Hematopoietic multipotent progenitor cell treated with erythropoietin and hydrocortisone succinate and interleukin-3 and kit ligand, for 17 days (in vitro differentiated cells): ENCODE data around the gene TMEM240.
"Not testable (repeated sequence)": the region's sequence is repeated elsewhere in the genome, so short reads cannot be mapped to it uniquely, and the experiment has no call there.

Source experiments
- DNase-seq: peaks from one replicate; pipeline ENCODE4 v3.0.0-alpha.2; 2015; ENCODE audit warnings: low spot score

TMEM240 gene

DNA sequence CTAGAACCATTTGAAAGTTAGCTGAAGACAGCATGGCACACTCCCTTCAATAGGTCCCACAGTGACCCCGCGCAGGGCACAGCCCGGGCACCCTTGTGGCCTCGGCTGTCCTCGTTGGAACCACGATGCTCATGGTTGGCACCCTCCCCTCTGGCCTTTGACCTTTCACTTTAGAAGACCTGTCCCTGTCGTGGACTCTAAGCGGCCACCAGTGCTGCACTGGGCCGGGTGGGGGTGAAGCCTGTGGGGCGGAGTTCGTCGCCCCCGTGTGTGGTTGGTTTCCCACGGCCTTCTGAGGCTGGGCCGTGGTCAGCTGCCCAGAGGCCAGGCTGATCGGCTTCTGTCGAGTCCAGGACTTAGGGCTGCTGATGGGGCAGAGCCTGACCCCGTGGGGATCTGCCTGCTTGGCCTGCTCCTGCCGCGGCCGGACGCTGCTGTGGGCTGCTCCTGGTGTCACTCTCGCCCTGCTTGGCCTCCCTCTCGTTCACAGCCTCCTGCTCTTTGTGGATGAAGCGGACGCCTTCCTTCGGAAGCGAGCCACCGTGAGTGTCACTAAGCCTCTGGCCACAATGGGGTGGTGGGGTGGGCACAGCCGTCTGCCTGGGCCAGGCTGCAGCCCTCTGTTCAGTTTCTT, 15.6 kb downstream of the TMEM240 start:
- not testable (repeated sequence) for DNase-seq

DNA sequence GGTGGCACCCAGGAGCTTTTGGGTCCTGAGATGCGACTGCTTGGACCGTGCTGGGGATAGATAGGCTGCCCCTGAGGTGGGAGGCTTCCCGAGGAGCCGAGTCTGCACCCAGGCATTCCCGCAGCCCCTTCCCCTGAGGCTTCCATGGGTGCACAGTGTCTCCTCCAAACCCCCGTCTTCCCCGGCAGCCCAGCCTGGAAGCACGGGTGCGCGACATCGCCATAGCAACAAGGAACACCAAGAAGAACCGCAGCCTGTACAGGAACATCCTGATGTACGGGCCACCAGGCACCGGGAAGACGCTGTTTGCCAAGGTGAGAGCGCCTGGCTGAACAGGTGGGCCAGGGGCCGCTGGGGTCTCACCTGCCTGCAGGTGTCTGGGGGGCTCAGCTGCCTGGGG, 16.8 kb downstream of the TMEM240 start:
- not testable (repeated sequence) for DNase-seq

DNA sequence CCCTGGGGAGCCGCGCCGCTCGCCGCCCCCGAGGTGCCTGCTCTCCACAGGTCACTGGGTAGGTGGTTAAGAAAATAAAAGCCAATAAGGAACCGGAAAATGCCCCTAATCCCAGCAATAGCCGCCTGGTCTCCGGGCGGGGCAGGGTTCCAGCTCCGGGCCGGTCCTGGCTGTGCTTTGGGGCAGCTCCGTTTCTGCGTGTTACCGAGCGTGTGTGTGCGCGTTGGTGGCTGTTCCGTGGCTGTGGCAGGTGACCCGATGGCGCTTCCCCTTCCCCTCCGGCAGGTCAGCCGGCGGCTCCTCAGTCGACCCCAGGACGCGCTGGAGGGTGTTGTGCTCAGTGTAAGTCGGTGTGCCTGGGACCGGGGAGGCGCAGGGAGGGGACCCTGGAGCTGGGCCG, 17.2 kb downstream of the TMEM240 start:
- DNase-seq: not testable (repeated sequence)

DNA sequence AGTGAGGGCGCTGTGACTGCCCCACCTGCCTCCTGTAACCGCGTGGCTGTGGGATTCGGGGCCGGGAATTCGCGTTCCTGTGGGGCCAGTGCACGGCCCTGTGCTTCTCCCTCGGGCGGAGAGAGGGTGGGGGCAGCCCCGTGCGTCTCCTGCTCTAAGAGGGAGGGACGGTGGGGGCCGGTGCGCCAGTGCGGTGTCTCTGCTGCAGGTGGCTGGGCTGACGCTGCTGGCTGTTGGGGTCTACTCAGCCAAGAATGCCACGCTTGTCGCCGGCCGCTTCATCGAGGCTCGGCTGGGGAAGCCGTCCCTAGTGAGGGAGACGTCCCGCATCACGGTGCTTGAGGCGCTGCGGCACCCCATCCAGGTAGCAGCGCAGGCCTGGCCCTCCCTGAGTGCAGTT, 17.9 kb downstream of the TMEM240 start:
- not testable (repeated sequence) for DNase-seq

DNA sequence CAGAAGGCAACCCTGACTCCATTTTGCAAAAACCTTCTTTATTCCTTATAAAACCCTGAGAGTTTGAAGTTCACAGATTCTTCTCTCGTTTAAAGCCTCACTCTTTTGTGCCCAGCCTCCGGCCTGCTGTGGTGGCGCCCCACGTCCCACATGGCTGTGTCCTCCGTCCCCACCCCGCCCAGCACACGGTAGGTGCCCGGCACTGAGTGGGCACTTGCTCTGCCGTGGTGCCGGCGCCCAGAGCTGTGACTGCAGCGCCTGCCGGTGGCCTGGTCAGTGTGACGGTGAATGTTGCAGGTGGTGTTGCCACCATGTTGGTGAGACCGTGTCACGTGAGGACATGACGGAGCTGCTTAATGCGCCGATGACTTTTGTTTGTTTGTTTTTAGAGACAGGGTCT, 19.1 kb downstream of the TMEM240 start:
- DNase-seq: no peak

DNA sequence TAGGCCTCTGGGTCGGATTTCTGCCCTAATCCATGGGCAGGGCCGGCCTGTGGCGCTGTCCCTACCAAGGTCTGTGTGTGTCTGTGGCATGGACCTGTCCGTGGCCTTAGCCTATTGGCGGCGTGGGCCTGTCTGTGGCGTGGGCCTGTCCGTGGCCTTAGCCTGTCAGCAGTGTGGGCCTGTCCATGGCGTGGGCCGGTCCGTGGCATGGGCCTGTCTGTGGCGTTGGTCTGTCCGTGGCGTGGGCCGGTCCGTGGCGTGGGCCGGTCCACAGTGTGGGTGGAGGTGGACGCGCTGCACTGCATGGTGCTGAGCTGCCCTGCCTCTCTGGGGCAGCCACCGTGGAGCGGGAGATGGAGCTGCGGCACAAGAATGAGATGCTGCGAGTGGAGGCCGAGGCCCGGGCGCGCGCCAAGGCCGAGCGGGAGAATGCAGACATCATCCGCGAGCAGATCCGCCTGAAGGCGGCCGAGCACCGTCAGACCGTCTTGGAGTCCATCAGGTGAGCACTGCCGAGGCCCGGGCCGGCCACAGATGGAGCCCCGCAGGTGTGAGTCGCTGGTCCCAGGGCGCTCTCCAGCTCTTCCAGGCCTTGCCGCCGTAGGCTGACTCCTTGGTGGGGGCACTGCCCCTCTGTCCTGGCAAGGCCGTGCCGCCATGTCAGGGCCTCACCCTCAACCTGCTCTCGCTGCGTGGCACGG, 20.5 kb downstream of the TMEM240 start:
- not testable (repeated sequence) for DNase-seq

DNA sequence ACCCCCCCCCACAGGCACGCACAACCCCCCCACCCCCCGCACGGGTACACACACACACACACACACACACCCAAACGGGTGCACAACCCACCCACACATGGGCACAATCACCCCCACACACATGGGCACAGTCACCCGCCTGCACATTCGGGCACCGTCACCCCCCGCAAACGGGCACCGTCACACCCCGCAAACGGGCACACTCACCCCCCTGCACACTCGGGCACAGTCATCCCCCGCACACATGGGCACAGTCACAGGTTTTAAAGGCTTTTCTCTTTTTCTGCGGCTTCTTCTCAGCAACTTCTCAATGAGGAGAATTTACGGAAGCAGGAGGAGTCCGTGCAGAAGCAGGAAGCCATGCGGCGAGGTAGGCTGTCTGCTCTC, 21.8 kb downstream of the TMEM240 start:
- not testable (repeated sequence) for DNase-seq

DNA sequence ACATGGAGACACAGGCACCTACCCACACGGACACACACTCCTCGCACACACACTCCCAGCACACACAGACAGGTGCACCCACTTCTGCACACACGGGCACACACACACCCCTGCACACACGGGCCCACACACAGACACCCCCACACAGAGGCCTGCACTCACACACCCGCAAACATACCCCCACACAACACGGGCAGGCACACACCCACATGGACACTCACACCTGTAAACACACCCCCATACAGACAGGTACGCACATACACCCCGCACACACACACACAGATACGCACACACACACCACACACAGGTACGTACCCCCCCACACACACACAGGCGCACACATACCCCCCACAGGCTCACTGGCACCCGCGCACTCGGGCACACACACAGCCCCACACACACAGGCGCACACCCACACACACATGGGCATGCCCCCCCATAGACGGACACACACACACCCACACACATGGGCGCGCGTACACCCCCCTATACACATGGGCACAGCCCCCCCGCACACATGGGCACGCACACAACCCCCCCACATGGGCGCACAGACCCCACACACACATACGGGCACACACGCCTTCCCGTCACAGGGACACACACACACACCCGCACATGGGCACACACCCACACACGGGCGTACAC, 22.3 kb downstream of the TMEM240 start:
- no peak for DNase-seq

DNA sequence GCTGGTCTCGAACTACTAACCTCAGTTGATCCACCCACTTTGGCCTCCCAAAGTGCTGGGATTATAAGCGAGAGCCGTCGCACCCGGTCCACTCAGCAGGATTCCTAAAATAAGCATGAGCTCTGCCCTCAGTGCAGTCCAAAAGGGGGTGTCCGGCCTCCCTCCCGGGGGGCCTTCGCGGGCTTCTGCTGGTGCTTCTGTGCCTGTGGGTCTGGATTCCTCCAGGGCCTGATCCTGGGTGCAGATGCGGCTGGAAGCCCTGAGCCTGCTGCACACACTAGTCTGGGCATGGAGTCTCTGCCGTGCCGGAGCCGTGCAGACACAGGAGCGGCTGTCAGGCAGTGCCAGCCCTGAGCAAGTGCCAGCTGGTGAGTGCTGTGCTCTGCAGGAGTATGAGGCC, 23.5 kb downstream of the TMEM240 start:
- DNase-seq: not testable (repeated sequence)

DNA sequence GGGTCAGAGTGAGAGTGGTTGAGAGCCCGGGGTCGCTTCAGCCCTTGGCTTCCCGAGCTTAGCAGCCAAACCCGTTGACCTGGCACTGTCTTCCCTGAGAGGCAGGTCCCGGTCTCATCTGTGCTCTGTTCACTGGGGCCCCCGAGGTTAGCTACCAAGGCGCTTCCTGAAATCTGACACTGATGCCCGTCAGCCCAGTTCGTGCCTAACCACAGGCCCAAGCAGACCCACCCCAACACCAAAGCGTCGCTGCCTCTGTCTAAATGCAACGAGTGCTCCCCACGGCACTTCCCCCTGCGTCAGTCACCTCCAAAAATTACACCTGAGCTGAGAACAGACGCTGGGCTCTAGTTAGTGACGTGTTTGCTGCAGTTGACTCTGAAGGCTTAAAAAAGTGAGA, 26.0 kb downstream of the TMEM240 start:
- not testable (repeated sequence) for DNase-seq

DNA sequence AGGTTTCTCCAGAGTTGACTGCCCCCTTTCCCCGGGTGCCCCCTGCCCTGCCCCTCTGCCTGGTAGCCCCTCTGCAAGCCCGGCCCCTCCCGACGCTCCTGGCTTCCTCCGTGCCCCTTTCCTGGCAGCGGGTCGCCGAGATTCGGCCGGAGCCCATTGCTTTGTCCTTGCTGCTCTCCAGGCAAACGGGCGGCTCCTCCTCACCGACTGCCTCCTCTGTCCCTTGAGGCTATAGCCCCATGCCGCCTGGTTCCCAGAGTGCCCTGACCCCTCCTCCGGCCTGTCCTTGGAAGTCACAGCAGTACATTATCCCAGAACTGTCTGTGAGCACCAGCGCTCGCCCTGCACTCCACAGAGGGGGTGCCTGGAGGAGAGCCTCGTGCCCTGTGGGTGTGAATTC, 26.7 kb downstream of the TMEM240 start:
- DNase-seq: not testable (repeated sequence)

DNA sequence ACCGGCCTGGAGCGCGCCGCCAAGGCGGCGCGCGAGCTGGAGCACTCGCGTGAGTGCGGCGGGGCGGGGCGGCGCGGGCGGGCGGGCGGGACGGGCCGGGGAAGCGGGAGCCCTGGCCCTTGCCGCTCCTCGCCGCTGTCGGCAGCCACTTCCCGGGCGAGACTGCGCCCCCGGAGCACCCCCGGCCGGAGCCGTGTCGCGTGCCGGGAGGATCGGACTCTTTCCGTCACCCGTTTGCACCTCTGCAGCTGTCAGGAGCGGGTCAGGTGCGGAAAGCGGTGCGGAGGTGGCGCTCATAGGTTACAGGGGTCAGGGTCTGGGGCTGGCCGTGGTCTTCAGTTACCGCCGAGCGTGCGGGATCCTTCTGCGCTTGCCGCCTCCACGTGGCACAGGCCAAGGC, 28.0 kb downstream of the TMEM240 start:
- not testable (repeated sequence) for DNase-seq

DNA sequence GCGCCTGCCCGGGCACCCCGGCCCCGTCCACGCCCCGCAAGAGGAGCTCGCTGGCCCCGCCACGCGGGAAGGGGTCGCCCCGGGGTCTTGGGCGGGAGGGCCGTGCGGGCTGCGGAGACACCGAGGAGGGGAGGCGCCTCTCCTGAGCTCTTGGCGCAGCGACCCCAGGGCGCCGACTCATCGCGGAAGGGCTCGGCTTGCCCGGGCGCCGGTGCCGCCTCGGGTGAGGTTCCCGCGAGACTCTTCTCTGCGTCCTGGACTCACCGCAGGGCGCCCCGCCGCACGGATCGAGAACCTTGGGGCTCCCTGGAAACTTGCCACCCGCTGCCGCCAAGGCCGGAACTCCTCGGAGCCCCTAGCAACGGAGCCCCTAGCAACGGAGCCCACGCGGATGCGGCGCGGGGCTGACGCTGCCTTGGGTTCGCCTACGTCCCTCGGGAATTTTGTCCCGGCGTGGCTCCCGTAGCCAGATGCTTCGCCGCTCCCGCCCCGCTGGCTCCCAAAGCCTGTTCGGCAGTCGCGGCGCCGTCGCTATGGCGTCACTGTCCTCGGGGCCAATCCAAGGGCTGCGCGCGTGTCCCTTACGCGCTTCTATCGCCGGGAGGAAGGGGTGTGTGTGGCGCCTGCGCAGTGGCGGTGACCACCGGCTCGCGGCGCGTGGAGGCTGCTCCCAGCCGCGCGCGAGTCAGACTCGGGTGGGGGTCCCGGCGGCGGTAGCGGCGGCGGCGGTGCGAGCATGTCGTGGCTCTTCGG, 28.7 kb downstream of the TMEM240 start, which contains the start of gene ATAD3A:
Gene ATAD3A, plus strand, starts transcription at position 630 of the 753 bp plus-strand sequence. Its CDS starts 107 bp downstream, at position 737.
- peak; percentile 92 for DNase-seq

DNA sequence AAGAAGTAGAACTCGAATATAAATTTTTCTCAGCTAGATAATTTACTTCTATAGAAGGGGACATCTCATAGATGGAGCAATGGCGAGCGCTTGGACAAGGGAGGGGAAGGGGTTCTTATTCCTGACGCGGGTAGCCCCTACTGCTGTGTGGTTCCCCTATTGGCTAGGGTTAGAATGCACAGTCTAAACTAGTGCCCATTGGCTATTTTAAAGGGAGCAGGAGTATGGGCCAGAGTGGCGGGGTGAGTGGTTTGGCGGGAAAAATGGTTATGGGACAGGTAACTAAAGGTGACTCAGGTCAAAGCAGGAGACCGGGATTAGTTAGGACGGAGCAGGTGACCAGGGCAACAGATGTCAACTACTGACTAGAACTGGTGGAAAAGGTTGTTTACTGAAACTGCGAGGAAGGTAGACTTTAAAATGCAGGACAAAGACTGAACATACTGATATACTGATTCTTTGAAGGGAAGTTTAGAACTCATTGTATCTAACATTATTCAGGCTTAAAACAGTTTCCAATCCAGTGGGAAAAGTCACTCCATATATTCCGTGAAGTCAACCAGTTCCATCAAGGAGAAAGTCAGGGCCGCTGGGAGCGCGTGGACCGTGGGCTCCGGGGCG, 29.4 kb downstream of the TMEM240 start:
- peak; percentile 6 for DNase-seq

DNA sequence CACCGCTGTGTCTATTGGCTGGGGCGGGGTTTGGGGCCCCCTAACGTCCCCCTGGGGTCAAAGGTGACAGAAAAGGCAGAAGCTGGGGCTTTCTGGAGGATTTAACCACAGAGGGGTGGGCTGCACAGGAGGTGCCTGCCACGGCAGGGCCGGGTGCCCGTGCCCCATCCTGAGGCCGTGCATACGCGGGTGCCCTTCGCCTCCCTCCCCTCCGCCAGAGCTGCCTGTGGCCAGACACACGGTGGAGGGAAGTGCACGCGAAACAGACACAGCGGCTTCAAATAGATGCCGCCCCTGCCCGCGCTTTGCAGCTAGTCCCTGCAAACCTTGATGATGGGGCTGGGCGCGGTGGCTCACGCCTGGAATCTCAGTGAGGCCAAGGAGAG, 31.0 kb downstream of the TMEM240 start:
- not testable (repeated sequence) for DNase-seq

DNA sequence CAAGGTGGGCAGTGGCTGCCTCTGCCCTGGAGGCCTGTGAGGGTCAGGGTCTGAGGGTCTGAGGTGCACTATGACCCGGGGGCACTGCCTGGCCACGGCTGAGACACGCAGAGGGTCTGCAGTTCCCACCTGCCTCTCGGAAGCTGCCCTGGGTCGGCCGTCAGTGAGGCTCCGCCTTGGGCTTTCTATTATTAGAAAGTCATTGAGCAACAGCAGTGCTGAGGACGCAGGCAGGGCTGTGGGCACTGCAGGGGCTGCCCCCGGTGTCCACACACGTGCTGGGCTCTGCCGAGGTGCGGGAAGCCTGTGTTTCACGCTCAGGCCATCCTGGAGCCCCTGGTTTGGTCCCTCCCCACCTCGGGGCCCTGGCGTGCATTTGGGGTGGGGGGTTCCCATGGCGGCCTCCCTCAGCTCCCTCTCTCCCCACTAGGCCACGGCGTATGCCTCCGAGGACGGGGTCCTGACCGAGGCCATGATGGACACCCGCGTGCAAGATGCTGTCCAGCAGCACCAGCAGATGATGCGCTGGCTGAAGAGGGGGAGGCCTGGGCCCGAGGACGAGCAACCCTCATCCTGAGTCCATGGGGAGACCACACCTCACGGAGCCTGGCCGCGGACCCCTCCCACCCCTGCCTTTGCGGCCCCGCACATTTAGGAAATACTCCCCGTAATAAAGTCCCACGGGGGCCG, 31.5 kb downstream of the TMEM240 start:
- not testable (repeated sequence) for DNase-seq

DNA sequence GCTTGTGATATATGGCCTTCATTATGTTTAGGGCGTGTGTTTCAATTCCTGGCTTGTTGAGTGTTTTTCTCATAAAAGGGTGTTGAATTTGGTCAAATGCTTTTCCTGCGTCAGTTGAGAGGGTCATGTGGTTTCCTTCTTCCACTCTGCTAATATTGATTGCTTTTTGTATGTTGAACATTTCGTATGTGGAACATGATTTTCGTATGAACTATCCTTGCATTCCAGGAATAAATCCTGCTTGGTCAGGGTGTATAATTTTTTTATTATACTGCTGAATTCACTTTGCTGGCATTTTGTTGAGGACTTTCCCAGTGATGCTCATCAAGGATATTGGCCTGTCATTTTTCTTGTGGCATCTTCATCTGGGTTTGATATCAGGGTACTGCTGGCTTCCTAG, 33.1 kb downstream of the TMEM240 start:
- no peak for DNase-seq

DNA sequence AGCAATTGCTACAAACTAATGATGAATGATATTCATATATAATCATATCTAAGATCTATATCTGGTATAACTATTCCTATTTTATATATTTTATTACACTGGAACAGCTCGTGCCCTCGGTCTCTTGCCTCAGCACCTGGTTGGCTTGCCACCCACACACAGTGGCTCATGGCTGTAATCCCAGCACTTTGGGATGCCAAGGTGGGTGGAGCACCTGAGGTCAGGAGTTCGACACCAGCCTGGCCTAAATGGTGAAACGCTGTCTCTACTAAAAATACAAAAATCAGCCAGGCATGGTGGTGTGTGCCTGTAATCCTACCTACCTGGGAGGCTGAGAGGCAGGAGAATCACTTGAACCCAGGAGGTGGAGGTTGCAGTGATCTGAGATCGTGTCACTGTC, 34.6 kb downstream of the TMEM240 start:
- not testable (repeated sequence) for DNase-seq

DNA sequence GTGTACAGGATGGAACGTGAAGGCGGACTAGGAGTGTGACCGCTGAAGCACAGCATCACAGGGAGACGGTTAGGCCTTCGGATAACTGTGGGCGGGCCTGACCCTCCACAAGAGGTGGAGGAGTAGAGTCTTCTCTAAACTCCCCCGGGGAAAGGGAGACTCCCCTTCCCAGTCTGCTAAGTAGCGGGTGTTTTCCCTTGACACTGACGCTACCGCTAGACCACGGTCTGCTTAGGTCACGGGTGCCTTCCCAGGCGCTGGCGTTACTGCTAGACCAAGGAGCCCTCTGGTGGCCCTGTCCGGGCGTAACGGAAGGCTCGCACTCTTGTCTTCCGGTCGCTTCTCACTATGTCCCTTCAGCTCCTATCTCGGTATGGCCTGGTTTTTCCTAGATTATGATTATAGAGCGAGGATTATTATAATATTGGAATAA, 35.0 kb downstream of the TMEM240 start:
- DNase-seq: peak; percentile 41

DNA sequence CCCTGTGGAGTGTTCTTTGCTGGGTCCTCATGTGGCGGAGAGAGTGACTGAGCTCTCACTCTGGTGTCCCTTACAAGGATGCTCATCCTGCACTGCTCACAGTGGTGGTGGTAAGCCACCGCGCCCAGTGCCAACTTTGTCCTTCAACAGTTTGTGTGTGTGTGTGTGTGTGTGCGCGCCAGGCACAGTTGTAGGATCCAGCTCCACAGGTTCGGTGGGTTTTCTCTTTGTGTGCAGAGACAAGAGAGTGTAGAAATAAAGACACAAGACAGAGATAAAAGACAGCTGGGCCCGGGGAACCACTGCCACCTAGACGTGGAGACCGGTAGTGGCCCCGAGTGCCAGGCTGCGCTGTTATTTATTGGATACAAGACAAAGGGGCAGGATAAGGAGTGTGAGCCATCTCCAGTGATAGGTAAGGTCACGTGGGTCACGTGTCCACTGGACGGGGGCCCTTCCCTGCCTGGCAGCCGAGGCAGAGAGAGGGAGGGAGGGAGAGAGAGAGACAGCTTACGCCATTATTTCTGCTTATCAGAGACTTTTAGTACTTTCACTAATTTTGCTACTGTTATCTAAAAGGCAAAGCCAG, 35.6 kb downstream of the TMEM240 start:
- peak; percentile 65 for DNase-seq

DNA sequence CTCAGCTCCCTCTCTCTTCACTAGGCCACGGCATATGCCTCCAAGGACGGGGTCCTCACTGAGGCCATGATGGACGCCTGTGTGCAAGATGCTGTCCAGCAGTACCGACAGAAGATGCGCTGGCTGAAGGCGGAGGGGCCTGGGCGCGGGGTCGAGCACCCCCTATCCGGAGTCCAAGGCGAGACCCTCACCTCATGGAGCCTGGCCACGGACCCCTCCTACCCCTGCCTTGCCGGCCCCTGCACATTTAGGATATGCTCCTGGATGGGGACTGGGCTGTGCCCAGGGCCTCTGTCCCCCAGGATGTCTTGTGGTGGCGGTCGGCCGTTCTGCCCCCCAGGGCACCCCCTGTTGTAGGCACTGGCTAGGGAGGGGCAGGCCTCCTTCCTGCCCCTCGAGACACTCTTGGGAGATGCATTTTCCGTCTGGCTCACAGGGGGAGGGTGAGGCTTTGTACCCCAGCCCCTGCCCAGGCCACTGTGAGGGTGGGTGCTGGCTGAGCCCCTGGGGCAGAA, 44.9 kb downstream of the TMEM240 start:
- not testable (repeated sequence) for DNase-seq
